Measurements from ENCODE around the gene FAM177A1.
"Not testable (repeated sequence)": the region's sequence is repeated elsewhere in the genome, so short reads cannot be mapped to it uniquely, and the experiment has no call there.

GRCh38 chr14:35065731-35066130 is 19.7 kb downstream of the FAM177A1 start:
- TF ChIP-seq ZIC2, OVOL3, ZNF629 (tag by site-specific recombination; IDR thresholded peaks at IDR 0.05): not testable (repeated sequence)
